Measurements from ENCODE around the gene MARK2. TPM values are rescaled to one million over a fixed set of nuclear protein-coding genes. Genes with fewer than 3 reads are reported as not detected.

The MARK2 gene
- total RNA-seq, 1 donor: 14.8 TPM

- H3K27me3 ChIP-seq (ENCODE audit: insufficient read depth, low read length): no peaks in the 10 kb centered on the region
- no peak for DNase-seq (ENCODE audit: insufficient read length, low spot score, missing footprints)
- peaks cover 26% of the 10 kb centered on the region for H3K4me1 ChIP-seq (ENCODE audit: insufficient read depth, low read length)
- peaks cover 91% of the 10 kb centered on the region for H3K79me2 ChIP-seq (ENCODE audit: insufficient read depth, low read length)
- H2AFZ ChIP-seq (ENCODE audit: low read length): no peak overlapping the region
- peaks cover 69% of the 10 kb centered on the region for H4K20me1 ChIP-seq (ENCODE audit: insufficient read depth, low read length)
- peaks cover 4% of the 10 kb centered on the region for H3K36me3 ChIP-seq (ENCODE audit: insufficient read depth, low read length)
- no peak for TF ChIP-seq CTCF (IDR thresholded peaks at IDR 0.05; ENCODE audit: extremely low read depth, low read depth, low read length)
- peak overlapping the region; percentile 36 for H3K27ac ChIP-seq (ENCODE audit: low read depth, low read length)
- H3K4me3 ChIP-seq (ENCODE audit: insufficient read depth, low read length): no peak overlapping the region
- H3K4me2 ChIP-seq (ENCODE audit: insufficient read depth, low read length): no peak overlapping the region
- H3K9me3 ChIP-seq (ENCODE audit: low read depth, low read length): no peaks in the 10 kb centered on the region
Observed at GRCh38 chr11:63845303-63845702, 6.4 kb downstream of the MARK2 start.

- Histone ChIP-seq H3K4me1 (ENCODE audit: insufficient read depth, low read length) (peaks cover 20% of the 10 kb centered on the region), H3K27ac (ENCODE audit: low read depth, low read length) (no peak overlapping the region), H3K36me3 (ENCODE audit: insufficient read depth, low read length) (peaks cover 4% of the 10 kb centered on the region), H3K79me2 (ENCODE audit: insufficient read depth, low read length) (peaks cover 91% of the 10 kb centered on the region), H3K4me3 (ENCODE audit: insufficient read depth, low read length) (no peak overlapping the region), H3K9me3 (ENCODE audit: low read depth, low read length) (no peaks in the 10 kb centered on the region), H2AFZ (ENCODE audit: low read length) (no peak overlapping the region), H4K20me1 (ENCODE audit: insufficient read depth, low read length) (peaks cover 67% of the 10 kb centered on the region), H3K4me2 (ENCODE audit: insufficient read depth, low read length) (no peak overlapping the region), H3K27me3 (ENCODE audit: insufficient read depth, low read length) (no peaks in the 10 kb centered on the region)
- no peak for DNase-seq (ENCODE audit: insufficient read length, low spot score, missing footprints)
- TF ChIP-seq CTCF (IDR thresholded peaks at IDR 0.05; ENCODE audit: extremely low read depth, low read depth, low read length): no peak
Observed at GRCh38 chr11:63845911-63846310, 7.0 kb downstream of the MARK2 start.

- Histone ChIP-seq H3K27ac (ENCODE audit: low read depth, low read length) (no peak overlapping the region), H2AFZ (ENCODE audit: low read length) (no peak overlapping the region), H3K27me3 (ENCODE audit: insufficient read depth, low read length) (no peaks in the 10 kb centered on the region), H3K4me3 (ENCODE audit: insufficient read depth, low read length) (no peak overlapping the region), H4K20me1 (ENCODE audit: insufficient read depth, low read length) (peaks cover 66% of the 10 kb centered on the region), H3K4me2 (ENCODE audit: insufficient read depth, low read length) (no peak overlapping the region), H3K36me3 (ENCODE audit: insufficient read depth, low read length) (peaks cover 4% of the 10 kb centered on the region), H3K4me1 (ENCODE audit: insufficient read depth, low read length) (peaks cover 10% of the 10 kb centered on the region), H3K9me3 (ENCODE audit: low read depth, low read length) (no peaks in the 10 kb centered on the region), H3K79me2 (ENCODE audit: insufficient read depth, low read length) (peaks cover 91% of the 10 kb centered on the region)
- TF ChIP-seq CTCF (IDR thresholded peaks at IDR 0.05; ENCODE audit: extremely low read depth, low read depth, low read length): no peak
- DNase-seq (ENCODE audit: insufficient read length, low spot score, missing footprints): no peak
Observed at GRCh38 chr11:63846897-63847296, 8.0 kb downstream of the MARK2 start.

GRCh38 chr11:63847363-63847762, 8.5 kb downstream of the MARK2 start:
- H3K4me2 ChIP-seq (ENCODE audit: insufficient read depth, low read length): no peak overlapping the region
- H3K4me3 ChIP-seq (ENCODE audit: insufficient read depth, low read length): no peak overlapping the region
- H3K79me2 ChIP-seq (ENCODE audit: insufficient read depth, low read length): peaks cover 90% of the 10 kb centered on the region
- peaks cover 1% of the 10 kb centered on the region for H3K36me3 ChIP-seq (ENCODE audit: insufficient read depth, low read length)
- no peak overlapping the region for H2AFZ ChIP-seq (ENCODE audit: low read length)
- peaks cover 10% of the 10 kb centered on the region for H3K4me1 ChIP-seq (ENCODE audit: insufficient read depth, low read length)
- H3K27ac ChIP-seq (ENCODE audit: low read depth, low read length): no peak overlapping the region
- H3K9me3 ChIP-seq (ENCODE audit: low read depth, low read length): no peaks in the 10 kb centered on the region
- peaks cover 67% of the 10 kb centered on the region for H4K20me1 ChIP-seq (ENCODE audit: insufficient read depth, low read length)
- no peak for DNase-seq (ENCODE audit: insufficient read length, low spot score, missing footprints)
- H3K27me3 ChIP-seq (ENCODE audit: insufficient read depth, low read length): no peaks in the 10 kb centered on the region
- no peak for TF ChIP-seq CTCF (IDR thresholded peaks at IDR 0.05; ENCODE audit: extremely low read depth, low read depth, low read length)
